ENCODE results near the gene ZRSR2.
"Not testable (repeated sequence)": the region's sequence is repeated elsewhere in the genome, so short reads cannot be mapped to it uniquely, and the experiment has no call there.

Gene ZRSR2

GRCh38 chrX:15749642-15750610 lies 40.4 kb upstream of the ZRSR2 start:
- H3K4me3 ChIP-seq: peak overlapping the region; percentile 14

DNA sequence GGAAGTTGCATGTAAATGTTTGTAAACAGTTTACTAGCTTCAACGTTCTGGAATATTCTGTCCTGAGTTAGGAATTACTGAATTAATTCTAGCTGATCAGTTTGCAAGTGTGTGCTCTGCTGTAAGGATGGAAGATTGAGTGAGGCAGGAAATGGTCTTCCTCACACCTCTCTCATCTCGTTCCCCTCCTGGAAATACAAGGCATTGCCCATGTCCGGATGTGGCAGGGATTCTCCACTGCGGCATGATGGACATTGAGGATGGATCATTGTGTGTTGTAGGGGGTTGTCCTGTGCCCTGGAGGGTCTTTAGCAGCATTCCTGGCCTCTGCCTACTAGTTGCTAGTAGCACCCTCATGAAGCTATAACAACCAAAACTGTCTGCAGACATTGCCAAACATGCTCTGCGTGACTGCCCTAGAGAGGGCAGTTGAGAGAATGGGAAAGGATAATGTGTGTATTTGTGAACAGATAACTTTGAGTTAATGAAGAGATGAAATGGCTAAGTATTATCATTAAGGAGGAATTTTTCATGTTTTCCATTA lies 39.6 kb upstream of the ZRSR2 start:
- peak overlapping the region; percentile 66 to 84 for H3K27ac ChIP-seq
- DNase-seq (ENCODE audit: low spot score): no peak
- TF ChIP-seq CTCF (IDR thresholded peaks at IDR 0.05): no peak
- H3K4me3 ChIP-seq: peak overlapping the region; percentile 14

More at GRCh38 chrX:15749642-15750610, 40.4 kb upstream of the ZRSR2 start:
- H3K27ac ChIP-seq: peak overlapping the region; percentile 66 to 84
- no peak for DNase-seq (ENCODE audit: low spot score)
- no peak for TF ChIP-seq CTCF (IDR thresholded peaks at IDR 0.05)

DNA sequence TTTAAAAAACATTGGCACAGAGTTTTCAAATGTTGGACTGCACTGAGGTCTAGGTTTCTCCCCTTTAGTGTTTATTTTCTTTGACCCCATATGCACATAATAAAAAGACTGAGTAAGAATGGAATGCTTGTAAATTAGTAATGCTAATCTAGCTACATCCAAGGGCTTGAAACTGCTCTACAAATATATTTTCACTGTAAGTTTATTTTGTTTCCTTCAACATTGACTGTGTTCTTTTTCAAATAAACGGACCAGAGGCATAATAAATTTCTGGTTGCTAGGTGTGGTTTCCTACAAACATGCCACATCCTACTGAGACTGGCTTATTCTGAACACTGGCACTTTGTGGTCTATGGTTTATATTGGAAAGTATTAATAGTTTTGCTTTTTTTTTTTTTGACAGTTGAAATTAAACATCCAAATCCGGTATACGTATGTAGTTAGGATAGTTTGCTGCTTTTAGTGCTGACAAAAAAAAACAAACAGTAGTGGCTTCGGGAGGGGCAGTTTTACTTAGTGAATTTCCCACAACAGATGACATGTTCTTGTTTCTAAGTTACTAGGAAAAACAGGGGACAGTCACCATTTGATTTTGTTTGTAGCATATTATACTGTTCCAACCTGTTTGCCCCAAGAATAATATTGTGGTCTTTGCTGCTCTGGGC lies 39.0 kb upstream of the ZRSR2 start:
- no peak for TF ChIP-seq CTCF (IDR thresholded peaks at IDR 0.05)
- H3K4me3 ChIP-seq: peak overlapping the region; percentile 14
- no peak for DNase-seq (ENCODE audit: low spot score)
- peak overlapping the region; percentile 66 to 84 for H3K27ac ChIP-seq

DNA sequence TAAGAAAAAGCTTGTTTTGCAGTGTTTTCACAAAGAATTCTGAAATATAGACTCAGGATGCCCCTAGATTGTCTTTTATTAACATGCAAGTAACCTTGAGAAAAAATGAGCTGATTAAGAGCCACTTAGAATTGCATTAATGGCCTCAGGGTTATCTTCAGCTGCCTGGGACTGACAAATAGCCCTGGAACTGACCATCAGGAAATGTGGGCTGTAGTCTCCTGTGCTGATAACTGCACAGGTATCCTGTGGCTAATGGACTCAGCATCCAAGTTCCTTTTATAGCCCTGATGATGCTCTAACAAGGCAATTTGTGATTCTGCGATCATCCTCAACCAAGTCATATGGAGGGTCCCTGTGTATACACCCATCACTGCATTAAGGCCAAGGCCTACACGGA lies 35.2 kb upstream of the ZRSR2 start:
- no peak for TF ChIP-seq CTCF (IDR thresholded peaks at IDR 0.05)

GRCh38 chrX:15758140-15758539 lies 32.1 kb upstream of the ZRSR2 start:
- Histone ChIP-seq H3K4me3 (no peak overlapping the region), H3K27ac (no peak overlapping the region)
- no peak for TF ChIP-seq CTCF (IDR thresholded peaks at IDR 0.05)
- no peak for DNase-seq (ENCODE audit: low spot score)

More for the DNA sequence above, 35.2 kb upstream of the ZRSR2 start:
- no peak for DNase-seq (ENCODE audit: low spot score)
- no peak overlapping the region for H3K27ac ChIP-seq
- no peak overlapping the region for H3K4me3 ChIP-seq

DNA sequence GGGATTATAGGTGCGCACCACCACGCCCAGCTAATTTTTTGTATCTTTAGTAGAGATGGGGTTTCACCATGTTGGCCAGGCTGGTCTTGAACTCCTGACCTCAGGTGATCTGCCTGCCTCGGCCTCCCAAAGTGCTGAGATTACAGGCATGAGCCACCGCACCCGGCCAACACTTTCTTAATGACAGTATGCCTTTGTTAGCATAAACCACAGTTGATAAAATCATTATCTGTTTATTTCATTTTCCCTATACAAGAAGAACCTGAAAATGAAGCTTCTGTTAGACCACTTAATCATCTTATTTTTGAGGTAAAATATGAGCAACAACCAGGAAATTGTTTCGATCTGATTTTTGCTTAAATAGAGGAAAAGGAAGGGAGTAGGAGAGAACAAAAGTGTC lies 30.4 kb upstream of the ZRSR2 start:
- DNase-seq (ENCODE audit: low spot score); H3K27ac ChIP-seq; H3K4me3 ChIP-seq: not testable (repeated sequence)

DNA sequence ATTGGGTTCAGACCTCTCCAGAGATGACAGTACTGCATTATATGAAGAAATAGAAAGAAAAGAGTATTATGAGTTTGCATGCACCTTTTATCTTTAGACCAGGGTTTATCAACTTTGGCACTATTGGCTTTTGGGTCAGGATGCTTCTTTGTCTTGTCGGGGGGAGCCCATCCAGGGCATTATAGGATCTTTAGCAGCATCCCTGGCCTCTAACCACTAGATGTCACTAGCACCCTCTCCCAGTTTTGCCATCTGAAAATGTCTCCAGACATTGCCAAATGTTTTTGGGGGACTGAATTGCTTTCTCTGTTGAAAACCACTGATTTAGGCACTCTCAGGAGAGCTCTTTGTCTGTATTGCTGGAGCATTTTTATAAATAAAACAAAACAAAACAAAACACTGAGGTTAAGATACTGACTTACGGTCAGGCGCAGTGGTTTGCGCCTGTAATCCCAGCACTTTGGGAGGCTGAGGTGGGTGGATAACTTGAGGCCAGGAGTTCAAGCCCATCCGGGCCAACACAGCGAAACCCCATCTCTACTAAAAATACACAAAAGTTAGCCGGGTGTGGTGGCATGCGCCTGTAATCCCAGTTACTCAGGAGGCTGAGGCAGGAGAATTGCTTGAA lies 28.6 kb upstream of the ZRSR2 start:
- no peak for DNase-seq (ENCODE audit: low spot score)

More for the DNA sequence above, 28.6 kb upstream of the ZRSR2 start:
- no peak overlapping the region for H3K4me3 ChIP-seq
- peak; percentile 59 for TF ChIP-seq CTCF (IDR thresholded peaks at IDR 0.05)
- H3K27ac ChIP-seq: no peak overlapping the region

All from coronary artery (tissue), 2 donors.